T-helper 1 cell treated with Interleukin-12 subunit alpha and Interleukin-12 subunit beta and Interleukin-4 antibody, amounts not matched to agents 30 μg/mL and 1 μg/mL, for 36 hours (primary cell): ENCODE results near the gene COL4A1.

ENCODE experiments used
- H3K27ac Mint-ChIP-seq: one replicate; pipeline ENCODE4 v1.8.0; 2021; ENCODE audit warnings: mild to moderate bottlenecking, mixed read lengths
- H3K27me3 Mint-ChIP-seq: one replicate; pipeline ENCODE4 v1.8.0; 2021; ENCODE audit warnings: low read depth, mixed read lengths
- H3K36me3 Mint-ChIP-seq: one replicate; pipeline ENCODE4 v1.8.0; 2021; ENCODE audit warnings: low read depth, mixed read lengths
- H3K4me1 Mint-ChIP-seq: one replicate; pipeline ENCODE4 v1.8.0; 2021; ENCODE audit warnings: low read depth, mixed read lengths
- H3K4me3 Mint-ChIP-seq: one replicate; pipeline ENCODE4 v1.8.0; 2021; ENCODE audit warnings: mild to moderate bottlenecking, moderate library complexity, mixed read lengths
- H3K9me3 Mint-ChIP-seq: one replicate; pipeline ENCODE4 v1.8.0; 2021; ENCODE audit warnings: mixed read lengths

Gene COL4A1

GRCh38 chr13:110215606-110216005 lies 91.4 kb downstream of the COL4A1 start:
- no peak overlapping the region for H3K4me3 Mint-ChIP-seq
- H3K27ac Mint-ChIP-seq: no peak overlapping the region
- no peaks in the 10 kb centered on the region for H3K4me1 Mint-ChIP-seq
- no peaks in the 10 kb centered on the region for H3K9me3 Mint-ChIP-seq
- H3K36me3 Mint-ChIP-seq: no peaks in the 10 kb centered on the region
- peaks cover 25% of the 10 kb centered on the region for H3K27me3 Mint-ChIP-seq

GRCh38 chr13:110214637-110215036 lies 92.3 kb downstream of the COL4A1 start:
- Mint-ChIP-seq H3K4me3 (no peak overlapping the region), H3K27ac (no peak overlapping the region), H3K9me3 (no peaks in the 10 kb centered on the region), H3K4me1 (no peaks in the 10 kb centered on the region), H3K27me3 (peaks cover 25% of the 10 kb centered on the region), H3K36me3 (no peaks in the 10 kb centered on the region)

DNA sequence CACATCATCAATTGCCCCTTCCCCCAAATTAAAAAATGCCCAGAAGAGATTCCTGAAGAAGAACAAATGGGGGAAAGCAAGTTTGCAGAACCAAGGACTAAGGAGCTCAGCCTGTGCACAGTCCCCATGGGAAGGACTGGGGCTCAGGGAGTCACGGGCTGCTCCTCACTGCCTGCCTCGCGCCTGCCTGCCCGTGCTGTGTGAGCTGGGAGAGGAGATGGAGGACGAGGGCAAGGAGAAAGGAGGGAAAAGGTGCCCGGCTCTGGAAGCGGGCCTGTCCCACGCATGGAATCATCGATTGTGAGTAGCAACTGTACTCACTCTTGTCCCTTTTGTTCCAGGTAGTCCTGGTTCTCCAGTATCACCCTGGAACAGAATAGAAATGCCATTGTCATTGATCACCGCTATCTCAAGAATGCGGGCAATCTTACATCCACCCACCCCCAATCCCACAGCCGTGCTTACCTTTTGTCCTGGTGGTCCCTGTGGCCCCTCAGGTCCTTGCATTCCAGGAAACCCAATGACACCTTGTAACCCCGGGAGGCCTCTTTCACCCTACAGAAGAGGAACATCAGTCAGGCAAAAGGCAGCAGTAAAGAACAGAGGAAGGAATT lies 93.4 kb downstream of the COL4A1 start:
- no peaks in the 10 kb centered on the region for H3K4me1 Mint-ChIP-seq
- no peak overlapping the region for H3K27ac Mint-ChIP-seq
- H3K4me3 Mint-ChIP-seq: no peak overlapping the region
- no peaks in the 10 kb centered on the region for H3K36me3 Mint-ChIP-seq
- peaks cover 17% of the 10 kb centered on the region for H3K27me3 Mint-ChIP-seq
- no peaks in the 10 kb centered on the region for H3K9me3 Mint-ChIP-seq

GRCh38 chr13:110212529-110212928 lies 94.4 kb downstream of the COL4A1 start:
- H3K27ac Mint-ChIP-seq: no peak overlapping the region
- H3K27me3 Mint-ChIP-seq: peaks cover 9% of the 10 kb centered on the region
- no peaks in the 10 kb centered on the region for H3K36me3 Mint-ChIP-seq
- H3K4me1 Mint-ChIP-seq: no peaks in the 10 kb centered on the region
- H3K4me3 Mint-ChIP-seq: no peak overlapping the region
- no peaks in the 10 kb centered on the region for H3K9me3 Mint-ChIP-seq

- Mint-ChIP-seq H3K27ac (no peak overlapping the region), H3K4me3 (no peak overlapping the region), H3K4me1 (no peaks in the 10 kb centered on the region), H3K36me3 (no peaks in the 10 kb centered on the region), H3K9me3 (no peaks in the 10 kb centered on the region), H3K27me3 (peaks cover 1% of the 10 kb centered on the region)
These were observed 95.2 kb downstream of the COL4A1 start for GRCh38 chr13:110211735-110212134.

DNA sequence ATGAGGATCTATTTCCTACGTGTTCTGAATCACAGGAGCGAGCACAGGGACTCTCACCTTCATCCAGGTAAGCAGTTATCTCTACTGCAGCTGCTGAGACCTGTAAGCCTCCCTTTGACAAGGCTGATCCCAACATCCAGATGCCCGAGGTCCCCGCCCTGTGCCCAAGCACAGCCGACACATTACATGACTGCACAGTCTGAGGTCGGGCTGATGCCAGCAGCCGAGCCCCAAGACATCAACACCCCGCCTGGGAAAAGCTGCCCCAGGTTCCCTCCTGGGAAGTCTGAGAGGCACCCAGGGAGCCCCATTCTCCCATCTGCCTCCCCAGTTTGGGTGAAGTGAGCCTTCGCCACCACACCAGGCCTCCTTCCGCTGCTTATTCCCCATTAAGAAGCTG lies 95.9 kb downstream of the COL4A1 start:
- H3K4me1 Mint-ChIP-seq: no peaks in the 10 kb centered on the region
- no peaks in the 10 kb centered on the region for H3K9me3 Mint-ChIP-seq
- no peaks in the 10 kb centered on the region for H3K36me3 Mint-ChIP-seq
- no peak overlapping the region for H3K27ac Mint-ChIP-seq
- H3K4me3 Mint-ChIP-seq: no peak overlapping the region
- H3K27me3 Mint-ChIP-seq: no peaks in the 10 kb centered on the region

DNA sequence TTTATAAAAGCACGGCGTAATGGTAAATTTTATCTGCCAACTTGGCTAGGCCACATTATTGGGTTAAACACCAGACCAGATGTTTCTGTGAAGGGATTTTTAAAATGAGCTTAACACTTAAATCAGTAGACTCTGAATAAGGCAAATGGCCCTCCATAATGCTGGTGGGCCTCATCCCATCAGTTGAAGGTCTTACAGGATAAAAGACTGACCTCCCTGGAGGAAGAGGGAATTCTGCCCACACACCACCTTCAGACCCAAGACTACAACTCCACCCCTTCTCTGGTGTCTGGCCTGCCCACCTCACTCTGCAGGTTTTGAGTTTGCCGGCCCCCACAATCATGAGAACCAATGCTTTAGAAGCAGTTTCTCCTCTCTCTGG lies 96.4 kb downstream of the COL4A1 start:
- H3K4me1 Mint-ChIP-seq: no peaks in the 10 kb centered on the region
- no peak overlapping the region for H3K4me3 Mint-ChIP-seq
- no peaks in the 10 kb centered on the region for H3K9me3 Mint-ChIP-seq
- no peaks in the 10 kb centered on the region for H3K36me3 Mint-ChIP-seq
- no peaks in the 10 kb centered on the region for H3K27me3 Mint-ChIP-seq
- H3K27ac Mint-ChIP-seq: no peak overlapping the region

DNA sequence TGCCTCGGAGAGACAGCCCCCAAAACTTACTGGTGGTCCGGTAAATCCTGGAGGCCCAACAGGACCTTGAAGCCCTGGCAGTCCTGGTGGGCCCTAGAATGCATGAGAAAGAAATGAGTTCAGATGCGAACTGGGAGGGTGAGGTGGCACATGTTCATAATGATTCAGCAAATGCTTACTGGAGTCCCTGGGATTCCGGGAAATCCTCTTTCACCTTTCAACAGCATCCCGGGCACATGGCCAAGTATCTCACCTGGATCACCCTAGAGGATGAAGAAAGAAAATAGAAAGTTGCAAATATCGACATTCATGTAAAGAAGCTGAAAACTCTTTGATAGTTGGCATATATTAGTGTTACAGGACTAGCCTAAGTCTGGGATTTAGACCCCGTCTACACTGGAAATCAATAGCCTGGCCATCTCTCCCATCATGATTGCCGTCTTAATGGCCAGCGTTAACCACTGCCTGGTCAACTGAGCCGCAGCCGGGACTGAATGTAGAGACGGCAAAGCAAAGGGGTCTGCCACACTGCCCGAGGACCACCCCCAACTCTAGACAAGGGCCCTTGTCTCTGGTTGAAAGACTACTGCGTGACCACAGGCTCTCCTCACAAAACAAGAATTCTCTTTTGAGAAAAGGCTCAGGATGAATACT lies 96.9 kb downstream of the COL4A1 start:
- Mint-ChIP-seq H3K36me3 (no peaks in the 10 kb centered on the region), H3K4me1 (no peaks in the 10 kb centered on the region), H3K27ac (no peak overlapping the region), H3K9me3 (no peaks in the 10 kb centered on the region), H3K4me3 (no peak overlapping the region), H3K27me3 (no peaks in the 10 kb centered on the region)

DNA sequence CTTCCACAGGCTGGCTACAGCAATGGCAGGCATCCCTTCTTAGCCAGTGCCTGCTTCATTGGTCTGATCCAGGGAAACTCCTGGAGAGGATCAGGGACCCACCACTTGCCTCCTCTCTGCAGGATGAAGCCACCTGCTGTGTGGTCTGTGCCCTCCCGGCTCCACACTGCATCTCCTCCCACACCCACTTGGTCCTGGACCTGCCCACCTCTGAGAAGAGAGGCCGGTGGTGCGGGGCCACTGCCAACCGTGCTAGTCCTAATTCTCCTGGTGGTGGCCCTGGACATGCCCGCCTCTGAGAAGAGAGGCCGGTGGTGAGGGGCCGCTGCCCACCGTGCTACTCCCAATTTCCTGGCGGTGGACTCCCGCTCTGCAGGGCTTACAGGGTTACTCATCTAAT lies 98.8 kb downstream of the COL4A1 start:
- no peak overlapping the region for H3K4me3 Mint-ChIP-seq
- no peaks in the 10 kb centered on the region for H3K9me3 Mint-ChIP-seq
- H3K27me3 Mint-ChIP-seq: peaks cover 4% of the 10 kb centered on the region
- no peak overlapping the region for H3K27ac Mint-ChIP-seq
- H3K36me3 Mint-ChIP-seq: no peaks in the 10 kb centered on the region
- H3K4me1 Mint-ChIP-seq: no peaks in the 10 kb centered on the region

- H3K36me3 Mint-ChIP-seq: no peaks in the 10 kb centered on the region
- no peak overlapping the region for H3K4me3 Mint-ChIP-seq
- no peaks in the 10 kb centered on the region for H3K9me3 Mint-ChIP-seq
- peaks cover 4% of the 10 kb centered on the region for H3K27me3 Mint-ChIP-seq
- no peak overlapping the region for H3K27ac Mint-ChIP-seq
- H3K4me1 Mint-ChIP-seq: no peaks in the 10 kb centered on the region
These were observed 100.0 kb downstream of the COL4A1 start for GRCh38 chr13:110206996-110207395.

DNA sequence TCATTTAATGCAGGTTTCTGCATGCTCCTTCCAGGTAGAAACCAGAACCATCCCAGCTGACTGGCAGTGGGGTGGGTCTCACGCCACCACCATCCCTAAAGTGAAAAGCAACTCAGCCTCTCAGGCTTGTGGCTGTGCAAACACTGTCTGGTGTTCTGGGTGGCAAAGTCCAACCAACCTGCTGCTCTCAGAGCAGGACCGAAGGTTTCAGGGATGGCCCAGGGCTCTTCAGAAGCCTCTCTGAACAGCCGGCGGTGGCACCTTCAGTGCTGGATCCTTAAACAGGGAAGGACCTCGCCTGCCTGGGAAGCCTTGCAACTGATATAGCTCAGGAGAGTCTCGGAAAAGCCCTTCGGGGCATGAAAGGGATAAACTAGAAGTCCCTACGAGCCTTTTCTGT lies 100.8 kb downstream of the COL4A1 start:
- no peaks in the 10 kb centered on the region for H3K36me3 Mint-ChIP-seq
- no peaks in the 10 kb centered on the region for H3K4me1 Mint-ChIP-seq
- no peaks in the 10 kb centered on the region for H3K9me3 Mint-ChIP-seq
- peaks cover 4% of the 10 kb centered on the region for H3K27me3 Mint-ChIP-seq
- no peak overlapping the region for H3K4me3 Mint-ChIP-seq
- H3K27ac Mint-ChIP-seq: no peak overlapping the region

DNA sequence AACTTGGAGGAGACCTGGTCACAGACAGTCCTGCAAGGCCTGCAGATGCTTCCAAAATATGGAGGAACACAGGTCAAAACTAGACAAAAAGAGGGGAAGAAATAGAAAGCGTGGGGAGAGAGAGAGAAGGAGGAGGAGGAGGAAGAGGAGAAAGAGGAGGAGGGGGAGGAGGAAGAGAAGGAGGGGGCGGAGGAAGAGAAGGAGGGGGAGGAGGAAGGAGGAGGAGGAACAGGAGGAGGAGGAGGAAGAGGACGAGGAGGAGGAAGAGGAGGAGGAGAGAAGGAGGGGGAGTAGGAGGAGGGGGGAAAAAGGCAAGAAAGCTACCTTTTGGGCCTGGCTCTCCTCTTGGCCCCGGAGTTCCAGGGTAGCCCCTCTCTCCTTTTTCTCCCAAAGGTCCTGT lies 105.8 kb downstream of the COL4A1 start:
- H3K9me3 Mint-ChIP-seq: no peaks in the 10 kb centered on the region
- H3K36me3 Mint-ChIP-seq: no peaks in the 10 kb centered on the region
- no peak overlapping the region for H3K4me3 Mint-ChIP-seq
- no peak overlapping the region for H3K27ac Mint-ChIP-seq
- H3K4me1 Mint-ChIP-seq: peaks cover 2% of the 10 kb centered on the region
- peaks cover 8% of the 10 kb centered on the region for H3K27me3 Mint-ChIP-seq

DNA sequence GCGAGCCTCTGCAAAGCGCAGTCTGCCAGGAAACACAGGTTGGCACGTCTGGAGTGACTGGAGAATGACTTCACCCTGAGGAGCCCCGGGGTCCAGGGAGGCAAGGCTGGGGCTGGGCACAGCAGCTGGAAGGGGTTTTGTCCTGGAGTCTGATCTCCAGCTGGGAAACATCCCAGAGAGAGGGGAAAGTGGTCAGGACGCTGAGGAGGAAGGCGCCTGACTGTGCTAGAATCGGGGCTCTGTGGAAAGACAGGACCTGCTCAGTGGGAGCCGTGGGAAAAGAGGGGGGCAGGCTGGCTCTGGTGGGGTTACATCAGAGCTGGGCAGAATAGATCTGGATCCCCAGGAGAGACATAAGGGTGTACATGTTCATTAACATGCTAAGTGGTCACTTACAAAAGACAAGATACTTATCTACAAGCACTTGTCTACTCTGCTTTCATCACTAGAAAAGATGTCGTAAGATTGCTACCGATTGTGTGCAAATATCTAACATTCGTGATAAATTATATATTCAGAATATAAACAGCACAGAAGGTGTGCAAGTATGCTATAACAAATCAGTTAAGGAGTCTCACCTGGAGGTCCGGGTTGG lies 106.6 kb downstream of the COL4A1 start:
- no peaks in the 10 kb centered on the region for H3K36me3 Mint-ChIP-seq
- H3K9me3 Mint-ChIP-seq: no peaks in the 10 kb centered on the region
- H3K27ac Mint-ChIP-seq: no peak overlapping the region
- H3K4me1 Mint-ChIP-seq: peaks cover 2% of the 10 kb centered on the region
- no peak overlapping the region for H3K4me3 Mint-ChIP-seq
- H3K27me3 Mint-ChIP-seq: peaks cover 8% of the 10 kb centered on the region

GRCh38 chr13:110199046-110199831 lies 107.7 kb downstream of the COL4A1 start:
- H3K4me1 Mint-ChIP-seq: peaks cover 2% of the 10 kb centered on the region
- no peak overlapping the region for H3K4me3 Mint-ChIP-seq
- H3K27ac Mint-ChIP-seq: no peak overlapping the region
- no peaks in the 10 kb centered on the region for H3K9me3 Mint-ChIP-seq
- H3K27me3 Mint-ChIP-seq: peaks cover 8% of the 10 kb centered on the region
- no peaks in the 10 kb centered on the region for H3K36me3 Mint-ChIP-seq

GRCh38 chr13:110197471-110197870 lies 109.5 kb downstream of the COL4A1 start:
- H3K27me3 Mint-ChIP-seq: peaks cover 4% of the 10 kb centered on the region
- H3K36me3 Mint-ChIP-seq: no peaks in the 10 kb centered on the region
- no peak overlapping the region for H3K27ac Mint-ChIP-seq
- H3K4me1 Mint-ChIP-seq: peaks cover 2% of the 10 kb centered on the region
- H3K4me3 Mint-ChIP-seq: no peak overlapping the region
- H3K9me3 Mint-ChIP-seq: no peaks in the 10 kb centered on the region
